ENCODE results near the gene TRIM75. TPM values are rescaled to one million over a fixed set of nuclear protein-coding genes. Genes with fewer than 3 reads are reported as not detected.

Gene TRIM75
- total and polyA plus RNA-seq, 2 donors (not counting 3 experiments of a cell fraction or from before 2014, with no cell fraction given), result not detected

DNA sequence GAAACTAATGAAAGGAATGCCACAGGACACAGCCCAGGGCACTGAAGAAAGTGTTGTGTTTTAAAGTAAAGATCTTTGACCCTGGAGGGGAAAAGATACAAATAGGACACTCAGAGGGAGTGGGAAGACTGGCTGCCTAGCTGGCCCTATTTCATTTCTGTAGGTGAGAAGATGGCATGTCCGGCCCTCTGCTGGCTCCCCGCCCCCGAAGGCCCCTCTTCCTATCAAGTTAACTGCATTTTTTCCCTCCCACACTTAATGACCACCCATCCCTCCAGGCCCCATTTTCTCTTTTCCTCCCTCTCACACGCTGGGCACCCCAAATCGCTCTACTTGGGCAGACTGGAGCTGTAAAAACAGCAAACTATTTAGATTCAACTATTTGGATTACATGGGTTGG lies 5.5 kb upstream of the TRIM75 start:
- no peaks in the 10 kb centered on the region for H4K20me1 ChIP-seq (replicated peaks; ENCODE audit: control insufficient read depth, extremely low read depth, insufficient read depth, low read length)
- no peak overlapping the region for H3K9ac ChIP-seq (replicated peaks; ENCODE audit: extremely low read depth, insufficient read depth, low read length)
- no peaks in the 10 kb centered on the region for H3K4me1 ChIP-seq (ENCODE audit: control insufficient read depth, extremely low read depth, insufficient read depth, low read length)
- CTCF ChIA-PET, result no interaction called here
- no peaks in the 10 kb centered on the region for H3K9me1 ChIP-seq (replicated peaks; ENCODE audit: control insufficient read depth, extremely low read depth, insufficient read depth, low read length)
- no peaks in the 10 kb centered on the region for H3K36me3 ChIP-seq (ENCODE audit: control insufficient read depth in 2 of 2, extremely low read depth in 1 of 2, insufficient read depth in 2 of 2, low read length in 2 of 2)
- no peak overlapping the region for H2AFZ ChIP-seq (ENCODE audit: low read depth, low read length)
- no peak overlapping the region for H3K4me3 ChIP-seq (replicated peaks in 1 of 3; ENCODE audit: insufficient read depth in 1 of 3, low read depth in 1 of 3, low read length in 3 of 3)
- no peak overlapping the region for H3K4me2 ChIP-seq (ENCODE audit: insufficient read depth, low read length)
- POLR2A ChIA-PET, result no interaction called here
- H3K9me3 ChIP-seq (replicated peaks; ENCODE audit: control insufficient read depth, insufficient read depth, low read length), result no peaks in the 10 kb centered on the region
- TF ChIP-seq GATA2 (IDR thresholded peaks at IDR 0.05; ENCODE audit: insufficient read depth, insufficient read length, low read depth, low read length), result no peak
- TF ChIP-seq, protein P1, sequence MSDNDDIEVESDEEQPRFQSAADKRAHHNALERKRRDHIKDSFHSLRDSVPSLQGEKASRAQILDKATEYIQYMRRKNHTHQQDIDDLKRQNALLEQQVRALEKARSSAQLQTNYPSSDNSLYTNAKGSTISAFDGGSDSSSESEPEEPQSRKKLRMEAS (IDR thresholded peaks at IDR 0.05; ENCODE audit: insufficient read depth, insufficient read length), result no peak
- TF ChIP-seq, protein P2, sequence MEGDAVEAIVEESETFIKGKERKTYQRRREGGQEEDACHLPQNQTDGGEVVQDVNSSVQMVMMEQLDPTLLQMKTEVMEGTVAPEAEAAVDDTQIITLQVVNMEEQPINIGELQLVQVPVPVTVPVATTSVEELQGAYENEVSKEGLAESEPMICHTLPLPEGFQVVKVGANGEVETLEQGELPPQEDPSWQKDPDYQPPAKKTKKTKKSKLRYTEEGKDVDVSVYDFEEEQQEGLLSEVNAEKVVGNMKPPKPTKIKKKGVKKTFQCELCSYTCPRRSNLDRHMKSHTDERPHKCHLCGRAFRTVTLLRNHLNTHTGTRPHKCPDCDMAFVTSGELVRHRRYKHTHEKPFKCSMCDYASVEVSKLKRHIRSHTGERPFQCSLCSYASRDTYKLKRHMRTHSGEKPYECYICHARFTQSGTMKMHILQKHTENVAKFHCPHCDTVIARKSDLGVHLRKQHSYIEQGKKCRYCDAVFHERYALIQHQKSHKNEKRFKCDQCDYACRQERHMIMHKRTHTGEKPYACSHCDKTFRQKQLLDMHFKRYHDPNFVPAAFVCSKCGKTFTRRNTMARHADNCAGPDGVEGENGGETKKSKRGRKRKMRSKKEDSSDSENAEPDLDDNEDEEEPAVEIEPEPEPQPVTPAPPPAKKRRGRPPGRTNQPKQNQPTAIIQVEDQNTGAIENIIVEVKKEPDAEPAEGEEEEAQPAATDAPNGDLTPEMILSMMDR (IDR thresholded peaks at IDR 0.05; ENCODE audit: extremely low read depth in 1 of 2, insufficient read depth in 1 of 2, low read depth in 1 of 2, low read length in 2 of 2), result no peak
- TF ChIP-seq POLR2AphosphoS5 (IDR thresholded peaks at IDR 0.05; ENCODE audit: insufficient read depth, low read depth, low read length), result no peak
- TF ChIP-seq EZH2 (IDR thresholded peaks at IDR 0.05; ENCODE audit: borderline replicate concordance, low read depth, low read length, severe bottlenecking), result no peak
- TF ChIP-seq FOS (IDR thresholded peaks at IDR 0.05; ENCODE audit: borderline replicate concordance, insufficient read depth, low read length), result no peak
- no peak for TF ChIP-seq MYC (IDR thresholded peaks at IDR 0.05; ENCODE audit: low read depth, low read length)
- no peak for TF ChIP-seq POLR2A (IDR thresholded peaks at IDR 0.05; ENCODE audit: low read depth, low read length)
- no peak for TF ChIP-seq JUN (IDR thresholded peaks at IDR 0.05; ENCODE audit: borderline replicate concordance, insufficient read depth, insufficient read length, low read depth)
- DNase-seq (ENCODE audit: low read depth, low spot score), result no peak
- intact Hi-C loops (cut with micrococcal nuclease) (no loop called here), dilution Hi-C loops (cut with MboI; ENCODE audit: extremely low pct_ligation_motif_present, low sequenced_read_pairs) (no loop called here)
- H3K79me2 ChIP-seq (ENCODE audit: control insufficient read depth, insufficient read depth, low read length), result no peaks in the 10 kb centered on the region
- H3K27ac ChIP-seq (ENCODE audit: insufficient read depth, low read depth, low read length), result no peak overlapping the region
- H3K27me3 ChIP-seq (ENCODE audit: control insufficient read depth in 2 of 2, insufficient read depth in 2 of 2, low read length in 2 of 2), result no peaks in the 10 kb centered on the region
- no TSS peak for BruUV-seq (replicated peaks)
- no peak for FAIRE-seq
